Measurements from ENCODE around the gene PIP5K1C. TPM values are rescaled to one million over a fixed set of nuclear protein-coding genes. Genes with fewer than 3 reads are reported as not detected.

PIP5K1C gene
- total RNA-seq, 1 experiment from 2014 or later = 26.9 TPM

- ChIA-PET RAD21 (ENCODE audit: low non-redundant PET in 1 of 2, low total read pairs in 2 of 2, uncharacterized antibody in 2 of 2, unreplicated experiment in 2 of 2) (interaction anchor here in 1 of 2 experiments (1.7 kb wide), 1 partner anchor 17 kb away, joined by 3 read pairs; no protein-coding TSS in a partner anchor), POLR2A (interaction anchor here (1.1 kb wide), 1 partner anchor 18 kb away, joined by 3 read pairs; no protein-coding TSS in a partner anchor), CTCF (no interaction called here)
- Histone ChIP-seq H2AFZ (ENCODE audit: low read depth, low read length, poor library complexity, severe bottlenecking) (no peak overlapping the region), H3K4me2 (ENCODE audit: low read length) (no peak overlapping the region), H3K9ac (ENCODE audit: low read length) (no peak overlapping the region), H3K9me2 (ENCODE audit: insufficient read depth) (no peaks in the 10 kb centered on the region), H4K20me1 (ENCODE audit: insufficient read depth) (no peaks in the 10 kb centered on the region), H3K4me1 (ENCODE audit: control insufficient read depth in 1 of 2, insufficient read depth in 2 of 2, low read length in 2 of 2) (peaks cover 0 to 5% of the 10 kb centered on the region in 2 experiments; a peak in 1 of 4 replicates), H3K79me2 (ENCODE audit: insufficient read depth, low read length) (no peaks in the 10 kb centered on the region), H3K27ac (ENCODE audit: low read depth, low read length) (no peak overlapping the region), H3K4me3 (replicated peaks in 1 of 2; ENCODE audit: low read depth in 1 of 2, low read length in 2 of 2) (no peak overlapping the region), H3K9me3 (ENCODE audit: control insufficient read depth in 1 of 2, insufficient read depth in 1 of 2, low read depth in 1 of 2, low read length in 2 of 2) (no peaks in the 10 kb centered on the region), H3K36me3 (ENCODE audit: control insufficient read depth in 1 of 2, insufficient read depth in 2 of 2, low read length in 2 of 2) (no peaks in the 10 kb centered on the region), H3K27me3 (ENCODE audit: insufficient read depth, low read length) (no peaks in the 10 kb centered on the region)
- no TSS peak for BruUV-seq (replicated peaks)
- intact Hi-C loops (cut with micrococcal nuclease) = no loop called here
- DNase-seq (ENCODE audit: low read depth, low spot score) (no peak), ATAC-seq (no peak)
- TF ChIP-seq JUND (IDR thresholded peaks at IDR 0.05) (no peak), EZH2 (IDR thresholded peaks at IDR 0.05) (no peak), POLR2A (IDR thresholded peaks at IDR 0.05; ENCODE audit: borderline replicate concordance, extremely low read depth, insufficient read depth, insufficient read length) (no peak), CBX3 (IDR thresholded peaks at IDR 0.05; ENCODE audit: low read depth) (no peak), RAD21 (IDR thresholded peaks at IDR 0.05; ENCODE audit: low read depth) (no peak), ZNF274 (IDR thresholded peaks at IDR 0.05; ENCODE audit: low read depth, low read length) (no peak), TCF7L2 (IDR thresholded peaks at IDR 0.05; ENCODE audit: borderline replicate concordance, extremely low read depth, insufficient read depth, insufficient read length) (no peak), CTCF (IDR thresholded peaks at IDR 0.05 in 2 of 3, conservative IDR thresholded peaks at IDR 0.05 in 1 of 3; ENCODE audit: borderline replicate concordance in 1 of 3, insufficient read depth in 1 of 3, low read depth in 2 of 3, low read length in 2 of 3) (no peak), YY1 (IDR thresholded peaks at IDR 0.05; ENCODE audit: extremely low read depth, insufficient replicate concordance, low read depth, low read length) (no peak), CEBPB (IDR thresholded peaks at IDR 0.05; ENCODE audit: low read depth) (no peak), ELF1 (IDR thresholded peaks at IDR 0.05; ENCODE audit: borderline replicate concordance, low read depth) (no peak), SIN3A (IDR thresholded peaks at IDR 0.05; ENCODE audit: low read depth) (no peak), EZH2phosphoT487 (IDR thresholded peaks at IDR 0.05; ENCODE audit: borderline replicate concordance) (no peak), ZFX (IDR thresholded peaks at IDR 0.05) (no peak), SRF (IDR thresholded peaks at IDR 0.05; ENCODE audit: low read depth) (no peak), FOSL1 (IDR thresholded peaks at IDR 0.05; ENCODE audit: low read depth) (no peak)
- TF ChIP-seq, protein P1, sequence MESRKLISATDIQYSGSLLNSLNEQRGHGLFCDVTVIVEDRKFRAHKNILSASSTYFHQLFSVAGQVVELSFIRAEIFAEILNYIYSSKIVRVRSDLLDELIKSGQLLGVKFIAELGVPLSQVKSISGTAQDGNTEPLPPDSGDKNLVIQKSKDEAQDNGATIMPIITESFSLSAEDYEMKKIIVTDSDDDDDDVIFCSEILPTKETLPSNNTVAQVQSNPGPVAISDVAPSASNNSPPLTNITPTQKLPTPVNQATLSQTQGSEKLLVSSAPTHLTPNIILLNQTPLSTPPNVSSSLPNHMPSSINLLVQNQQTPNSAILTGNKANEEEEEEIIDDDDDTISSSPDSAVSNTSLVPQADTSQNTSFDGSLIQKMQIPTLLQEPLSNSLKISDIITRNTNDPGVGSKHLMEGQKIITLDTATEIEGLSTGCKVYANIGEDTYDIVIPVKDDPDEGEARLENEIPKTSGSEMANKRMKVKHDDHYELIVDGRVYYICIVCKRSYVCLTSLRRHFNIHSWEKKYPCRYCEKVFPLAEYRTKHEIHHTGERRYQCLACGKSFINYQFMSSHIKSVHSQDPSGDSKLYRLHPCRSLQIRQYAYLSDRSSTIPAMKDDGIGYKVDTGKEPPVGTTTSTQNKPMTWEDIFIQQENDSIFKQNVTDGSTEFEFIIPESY (IDR thresholded peaks at IDR 0.05; ENCODE audit: extremely low read depth, insufficient replicate concordance, low read length) = no peak
- TF ChIP-seq, protein P2, sequence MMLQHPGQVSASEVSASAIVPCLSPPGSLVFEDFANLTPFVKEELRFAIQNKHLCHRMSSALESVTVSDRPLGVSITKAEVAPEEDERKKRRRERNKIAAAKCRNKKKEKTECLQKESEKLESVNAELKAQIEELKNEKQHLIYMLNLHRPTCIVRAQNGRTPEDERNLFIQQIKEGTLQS (IDR thresholded peaks at IDR 0.05) = no peak
Measured at GRCh38 chr19:3590991-3591659, 109.1 kb downstream of the PIP5K1C start.
